Prostate gland (tissue), 2 donors: ENCODE data around the gene CHST13. TPM values are rescaled to one million over a fixed set of nuclear protein-coding genes. Genes with fewer than 3 reads are reported as not detected.

Experiments
- DNase-seq: peaks from one replicate; pipeline ENCODE4 v3.0.0-alpha.2; 2019; ENCODE audit warnings: low spot score
- H3K27ac ChIP-seq, 2 donors: fragments of 200-600 bp; sonication (generic); 2 replicates each; pipeline ENCODE4 v1.5.1; 2017 to 2019
- H3K27me3 ChIP-seq: fragments of 200-600 bp; sonication (generic); replicated peaks from 2 replicates; pipeline ENCODE4 v1.5.1; 2019; ENCODE audit not compliant: insufficient read depth
- H3K36me3 ChIP-seq, 2 donors: fragments of 200-600 bp; sonication (generic); 1 replicate in 1 of 2; 2 replicates in 1 of 2; pipeline versions ENCODE4 v1.5.1 to v1.8.1; 2017 to 2019
- H3K4me1 ChIP-seq: fragments of 200-600 bp; sonication (generic); replicated peaks from 2 replicates; pipeline ENCODE4 v1.5.1; 2019
- H3K4me3 ChIP-seq, 2 donors: fragments of 200-600 bp; sonication (generic); 2 replicates each; pipeline ENCODE4 v1.5.1; 2017 to 2019
- H3K9me3 ChIP-seq: fragments of 200-600 bp; sonication (generic); 2 replicates; pipeline ENCODE4 v1.5.1; 2017
- CTCF ChIP-seq, 4 experiments: fragments of 200-600 bp in 2 of 4; fragments of 450-650 bp in 2 of 4; sonication (generic) in 2 of 4; IDR thresholded peaks; 1 replicate in 3 of 4; 2 replicates in 1 of 4; pipeline ENCODE4 v1.5.1; 2016 to 2019; ENCODE audit warnings: antibody characterized with exemption in 4 of 4, mild to moderate bottlenecking in 2 of 4, moderate library complexity in 2 of 4
- POLR2A ChIP-seq: fragments of 450-650 bp; IDR thresholded peaks from one replicate; pipeline ENCODE4 v1.6.1; 2016; ENCODE audit warnings: antibody characterized with exemption, mild to moderate bottlenecking
- POLR2AphosphoS5 ChIP-seq: sonication (generic); formaldehyde crosslinking; IDR thresholded peaks from one replicate; pipeline ENCODE4 v1.6.1; 2017; ENCODE audit warnings: antibody characterized with exemption
- WGBS: methylation state at CpG from one replicate; pipeline ENCODE4 v1.1.5; 2018; 5-methylcytosine and 5-hydroxymethylcytosine counted together
- intact Hi-C: fragments of 100-400 bp; cut with DNase I; formaldehyde crosslinking; loops from one replicate; pipeline ENCODE4 v1.14.2; 2022
- total RNA-seq, 2 donors: library from RNA; depleted of rRNA; stranded (reverse); fragments of >200 nt; gene quantifications; one replicate each; pipeline ENCODE4 v1.1.0, GENCODE V29; 2016

CHST13 gene
- total RNA-seq, 2 donors from 2014 or later, result 6.9 TPM; not detected in 1

- TF ChIP-seq CTCF (IDR thresholded peaks at IDR 0.05) (no peak), POLR2AphosphoS5 (no peak), POLR2A (no peak)
- H3K27ac ChIP-seq, result no peak overlapping the region
- H3K4me3 ChIP-seq, result no peak overlapping the region
- H3K27me3 ChIP-seq, result no peaks in the 10 kb centered on the region
- no peaks in the 10 kb centered on the region for H3K36me3 ChIP-seq
- no peaks in the 10 kb centered on the region for H3K9me3 ChIP-seq
- H3K4me1 ChIP-seq, result no peaks in the 10 kb centered on the region
- WGBS, result 92% methylated on average over 14 of the region's 14 CpGs
- DNase-seq, result no peak
- intact Hi-C loops, result no loop called here
Measured at GRCh38 chr3:126493051-126493450, 30.9 kb upstream of the CHST13 start.

- intact Hi-C loops, result no loop called here
- H3K36me3 ChIP-seq, result no peaks in the 10 kb centered on the region
- no peak overlapping the region for H3K4me3 ChIP-seq
- no peak for DNase-seq
- no peak overlapping the region for H3K27ac ChIP-seq
- H3K9me3 ChIP-seq, result no peaks in the 10 kb centered on the region
- 84% methylated on average over 9 of the region's 9 CpGs for WGBS
- TF ChIP-seq POLR2A (no peak), POLR2AphosphoS5 (no peak), CTCF (IDR thresholded peaks at IDR 0.05) (no peak)
- H3K4me1 ChIP-seq, result no peaks in the 10 kb centered on the region
- H3K27me3 ChIP-seq, result no peaks in the 10 kb centered on the region
Measured at GRCh38 chr3:126493739-126494138, 30.2 kb upstream of the CHST13 start.

- intact Hi-C loops, result no loop called here
- H3K27ac ChIP-seq, result no peak overlapping the region
- DNase-seq, result no peak
- no peaks in the 10 kb centered on the region for H3K4me1 ChIP-seq
- TF ChIP-seq POLR2AphosphoS5 (no peak), POLR2A (no peak), CTCF (IDR thresholded peaks at IDR 0.05) (no peak)
- no peak overlapping the region for H3K4me3 ChIP-seq
- H3K9me3 ChIP-seq, result no peaks in the 10 kb centered on the region
- H3K36me3 ChIP-seq, result no peaks in the 10 kb centered on the region
- H3K27me3 ChIP-seq, result no peaks in the 10 kb centered on the region
- 63% methylated on average over 12 of the region's 12 CpGs for WGBS
Measured at GRCh38 chr3:126494204-126494969, 29.6 kb upstream of the CHST13 start.

- DNase-seq, result no peak
- TF ChIP-seq CTCF (IDR thresholded peaks at IDR 0.05), result no peak
- no peak for TF ChIP-seq POLR2A
- no peak for TF ChIP-seq POLR2AphosphoS5
- H3K36me3 ChIP-seq, result no peaks in the 10 kb centered on the region
- intact Hi-C loops, result no loop called here
- H3K27me3 ChIP-seq, result no peaks in the 10 kb centered on the region
- no peaks in the 10 kb centered on the region for H3K4me1 ChIP-seq
- H3K4me3 ChIP-seq, result no peak overlapping the region
- no peak overlapping the region for H3K27ac ChIP-seq
- 94% methylated on average over 6 of the region's 6 CpGs for WGBS
- H3K9me3 ChIP-seq, result no peaks in the 10 kb centered on the region
Measured at GRCh38 chr3:126494970-126495230, 29.1 kb upstream of the CHST13 start.

- no peak overlapping the region for H3K4me3 ChIP-seq
- H3K36me3 ChIP-seq, result no peaks in the 10 kb centered on the region
- WGBS, result 98% methylated on average over 7 of the region's 8 CpGs
- H3K9me3 ChIP-seq, result no peaks in the 10 kb centered on the region
- DNase-seq, result no peak
- H3K27me3 ChIP-seq, result no peaks in the 10 kb centered on the region
- H3K27ac ChIP-seq, result no peak overlapping the region
- TF ChIP-seq CTCF (IDR thresholded peaks at IDR 0.05), result no peak
- TF ChIP-seq POLR2A, result no peak
- no peak for TF ChIP-seq POLR2AphosphoS5
- intact Hi-C loops, result no loop called here
- H3K4me1 ChIP-seq, result no peaks in the 10 kb centered on the region
Measured at GRCh38 chr3:126495786-126496185, 28.2 kb upstream of the CHST13 start.
